Lower leg skin (tissue), 4 donors: ENCODE measurements around the gene CTXN2. TPM values are rescaled to one million over a fixed set of nuclear protein-coding genes. Genes with fewer than 3 reads are reported as not detected.

Source experiments
- DNase-seq, 2 donors: peaks; one replicate each; pipeline ENCODE4 v3.0.0-alpha.2; 2019; ENCODE audit warnings: low spot score in 2 of 2
- H3K4me3 ChIP-seq: fragments of 200-600 bp; sonication (generic); 2 replicates; pipeline ENCODE4 v1.5.1; 2017; ENCODE audit warnings: mild to moderate bottlenecking, low read depth; ENCODE audit not compliant: poor library complexity, severe bottlenecking
- POLR2A ChIP-seq, 2 donors: fragments of 450-650 bp; IDR thresholded peaks; one replicate each; pipeline ENCODE4 v1.6.1; 2016 to 2017; ENCODE audit warnings: antibody characterized with exemption in 2 of 2, mild to moderate bottlenecking in 1 of 2, moderate library complexity in 1 of 2
- WGBS, 2 donors: methylation state at CpG; one replicate each; pipeline ENCODE4 v1.1.5; 2018; 5-methylcytosine and 5-hydroxymethylcytosine counted together
- intact Hi-C: fragments of 100-400 bp; cut with DNase I; formaldehyde crosslinking; loops from one replicate; pipeline ENCODE4 v1.15.0; 2023; ENCODE audit warnings: low total_unique reads
- total RNA-seq, 4 donors: library from RNA; depleted of rRNA; stranded (reverse); fragments of >200 nt; gene quantifications; one replicate each; pipeline ENCODE4 v1.1.0, GENCODE V29; 2016
- TF ChIP-seq, protein P1 (sequence below), 3 donors: fragments of 450-650 bp; IDR thresholded peaks; one replicate each; pipeline ENCODE4 v1.5.1; 2016; ENCODE audit warnings: antibody characterized with exemption in 3 of 3, mild to moderate bottlenecking in 3 of 3, moderate library complexity in 2 of 3

The CTXN2 gene
- total RNA-seq, 4 donors from 2014 or later = not detected

DNA sequence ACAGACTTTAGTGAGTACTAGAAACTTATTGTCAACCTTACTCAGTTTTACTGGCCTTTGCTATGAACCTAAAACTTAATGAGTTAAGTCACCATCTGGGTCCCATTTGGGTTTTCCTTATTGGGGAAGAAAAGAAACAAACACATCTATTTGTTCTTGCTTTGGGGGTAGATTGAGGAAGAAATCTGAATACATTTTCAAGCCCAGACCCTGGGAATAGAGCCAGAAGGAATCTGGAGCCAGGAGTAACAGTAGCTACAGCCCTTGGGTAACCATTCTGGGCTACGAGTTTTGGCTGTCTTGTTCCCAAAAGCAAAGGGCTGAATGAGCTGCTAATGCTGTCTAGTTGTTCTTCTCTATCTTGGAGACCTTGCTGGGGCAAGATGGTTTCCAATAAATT is 31.2 kb downstream of the CTXN2 start:
- 14 to 30% methylated on average over 1 of the region's 1 CpG for WGBS, 2 donors
- no peak overlapping the region for H3K4me3 ChIP-seq
- TF ChIP-seq, protein P1, sequence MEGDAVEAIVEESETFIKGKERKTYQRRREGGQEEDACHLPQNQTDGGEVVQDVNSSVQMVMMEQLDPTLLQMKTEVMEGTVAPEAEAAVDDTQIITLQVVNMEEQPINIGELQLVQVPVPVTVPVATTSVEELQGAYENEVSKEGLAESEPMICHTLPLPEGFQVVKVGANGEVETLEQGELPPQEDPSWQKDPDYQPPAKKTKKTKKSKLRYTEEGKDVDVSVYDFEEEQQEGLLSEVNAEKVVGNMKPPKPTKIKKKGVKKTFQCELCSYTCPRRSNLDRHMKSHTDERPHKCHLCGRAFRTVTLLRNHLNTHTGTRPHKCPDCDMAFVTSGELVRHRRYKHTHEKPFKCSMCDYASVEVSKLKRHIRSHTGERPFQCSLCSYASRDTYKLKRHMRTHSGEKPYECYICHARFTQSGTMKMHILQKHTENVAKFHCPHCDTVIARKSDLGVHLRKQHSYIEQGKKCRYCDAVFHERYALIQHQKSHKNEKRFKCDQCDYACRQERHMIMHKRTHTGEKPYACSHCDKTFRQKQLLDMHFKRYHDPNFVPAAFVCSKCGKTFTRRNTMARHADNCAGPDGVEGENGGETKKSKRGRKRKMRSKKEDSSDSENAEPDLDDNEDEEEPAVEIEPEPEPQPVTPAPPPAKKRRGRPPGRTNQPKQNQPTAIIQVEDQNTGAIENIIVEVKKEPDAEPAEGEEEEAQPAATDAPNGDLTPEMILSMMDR (IDR thresholded peaks at IDR 0.05) = no peak
- no peak for TF ChIP-seq POLR2A (IDR thresholded peaks at IDR 0.05)
- DNase-seq = no peak
- intact Hi-C loops = no loop called here

DNA sequence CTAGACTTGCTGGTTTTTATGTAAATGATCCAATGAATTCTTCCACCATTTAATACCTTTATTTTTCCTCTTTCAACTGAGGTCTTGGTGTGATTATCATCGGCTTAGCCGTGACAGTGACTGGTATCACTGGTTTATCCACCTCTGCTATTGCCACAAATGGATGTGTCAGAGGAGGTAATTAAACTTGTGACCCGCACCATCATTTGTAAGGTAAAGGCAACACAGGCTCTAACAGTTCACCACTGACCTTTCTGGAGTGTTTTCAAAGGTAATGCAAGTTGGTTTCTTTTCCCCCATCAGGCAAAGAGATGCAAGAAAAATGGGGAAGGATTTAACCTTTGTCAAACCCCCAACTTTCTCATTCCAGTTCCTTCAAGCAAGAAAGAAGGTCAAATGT is 34.3 kb downstream of the CTXN2 start:
- H3K4me3 ChIP-seq = no peak overlapping the region
- TF ChIP-seq POLR2A (IDR thresholded peaks at IDR 0.05) = no peak
- TF ChIP-seq, protein P1 (IDR thresholded peaks at IDR 0.05) = no peak
- WGBS, 2 donors = 67 to 83% methylated on average over 3 of the region's 3 CpGs
- no peak for DNase-seq
- intact Hi-C loops = no loop called here

DNA sequence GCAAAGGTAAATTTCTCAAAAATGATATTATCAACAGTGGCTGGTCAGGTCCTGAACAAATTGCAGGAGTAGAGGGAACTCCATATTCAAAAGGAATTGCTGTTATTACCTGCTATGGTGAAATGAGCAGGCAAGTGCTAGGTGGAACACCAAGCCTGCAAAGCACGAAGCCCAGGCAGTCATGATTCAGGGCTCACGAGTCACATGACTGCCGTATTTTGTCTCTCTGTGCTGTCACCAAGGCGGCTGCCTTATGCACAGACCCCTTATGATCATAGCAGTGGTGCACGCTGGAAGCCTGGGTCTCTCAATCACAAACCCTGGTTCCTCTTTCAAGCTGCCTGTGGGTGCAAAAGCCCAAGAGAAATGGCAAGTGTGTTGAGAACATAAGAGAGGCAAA is 39.0 kb downstream of the CTXN2 start:
- TF ChIP-seq, protein P1 (IDR thresholded peaks at IDR 0.05) = no peak
- no peak for TF ChIP-seq POLR2A (IDR thresholded peaks at IDR 0.05)
- no peak for DNase-seq
- intact Hi-C loops = no loop called here
- no peak overlapping the region for H3K4me3 ChIP-seq
- WGBS, 2 donors = 88 to 91% methylated on average over 5 of the region's 5 CpGs

DNA sequence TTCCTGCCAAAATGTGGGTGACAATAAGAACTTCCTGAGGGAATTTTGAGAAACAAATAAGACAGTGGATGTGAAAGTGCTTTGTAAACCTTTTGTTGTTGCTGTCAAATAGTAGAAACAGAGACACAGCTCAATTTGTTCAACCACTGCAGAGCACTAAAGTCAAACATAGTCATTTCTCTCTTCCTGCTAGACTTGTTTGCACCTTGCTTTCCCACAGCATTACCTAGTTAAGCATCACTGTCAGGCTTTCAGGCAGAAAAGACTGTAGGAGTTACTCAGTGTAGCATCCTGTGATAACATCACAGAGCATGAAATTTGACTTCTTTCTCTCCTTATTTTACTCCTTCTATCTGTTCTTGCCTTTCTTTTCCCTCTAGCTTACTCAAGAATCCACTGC is 41.8 kb downstream of the CTXN2 start:
- DNase-seq = no peak
- intact Hi-C loops = no loop called here
- no peak overlapping the region for H3K4me3 ChIP-seq
- no peak for TF ChIP-seq POLR2A (IDR thresholded peaks at IDR 0.05)
- TF ChIP-seq, protein P1 (IDR thresholded peaks at IDR 0.05) = no peak

DNA sequence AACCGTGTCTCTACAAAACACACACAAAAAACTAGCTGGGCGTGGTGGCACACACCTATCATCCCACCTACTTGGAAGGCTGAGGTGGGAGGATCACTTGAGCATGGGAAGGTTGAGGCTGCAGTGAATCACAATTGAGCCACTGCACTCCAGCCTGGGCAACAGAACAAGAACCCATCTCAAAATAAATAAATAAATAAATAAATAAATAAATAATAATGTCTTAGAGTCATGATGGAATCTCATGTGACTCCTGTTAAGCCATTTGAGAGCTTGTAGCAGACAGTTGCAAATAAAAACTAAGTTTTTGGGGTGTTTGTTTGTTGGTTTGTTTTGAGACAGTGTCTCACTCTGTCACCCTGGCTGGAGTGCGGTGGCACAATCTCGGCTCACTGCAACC is 47.9 kb downstream of the CTXN2 start:
- no peak for TF ChIP-seq POLR2A (IDR thresholded peaks at IDR 0.05)
- TF ChIP-seq, protein P1 (IDR thresholded peaks at IDR 0.05) = no peak
- intact Hi-C loops = no loop called here
- 91 to 93% methylated on average over 4 of the region's 4 CpGs for WGBS, 2 donors
- no peak overlapping the region for H3K4me3 ChIP-seq
- no peak for DNase-seq

DNA sequence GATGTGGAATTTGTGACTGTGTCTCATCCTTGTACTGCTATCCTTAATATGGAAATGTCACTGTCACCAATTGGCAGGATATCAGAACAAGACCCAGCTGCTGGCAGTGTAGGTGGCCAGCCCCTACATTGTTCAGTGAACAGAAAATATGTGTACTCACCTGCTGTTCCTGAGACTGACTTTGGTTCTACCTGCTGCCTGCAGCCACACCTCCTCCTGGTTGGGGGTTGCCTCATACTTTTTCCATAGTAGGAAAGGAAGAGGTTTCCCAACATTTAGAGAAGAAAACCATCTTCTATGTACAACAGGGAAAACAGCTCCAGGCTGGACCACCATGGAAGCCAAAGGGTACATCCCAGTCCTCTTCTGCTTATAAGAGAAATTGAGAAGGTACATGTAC is 50.5 kb downstream of the CTXN2 start:
- TF ChIP-seq POLR2A (IDR thresholded peaks at IDR 0.05) = no peak
- TF ChIP-seq, protein P1 (IDR thresholded peaks at IDR 0.05) = no peak
- no peak overlapping the region for H3K4me3 ChIP-seq
- intact Hi-C loops = no loop called here
- no peak for DNase-seq
